Lower leg skin (tissue), 4 donors: ENCODE results near the gene DAPK2. TPM values are rescaled to one million over a fixed set of nuclear protein-coding genes. Genes with fewer than 3 reads are reported as not detected.
A peak's percentile ranks its signal among the peaks of the same experiment; 100 is the strongest.
"Not testable (repeated sequence)": the region's sequence is repeated elsewhere in the genome, so short reads cannot be mapped to it uniquely, and the experiment has no call there.

Experiments
- DNase-seq, 2 donors: peaks; one replicate each; pipeline ENCODE4 v3.0.0-alpha.2; 2019; ENCODE audit warnings: low spot score in 2 of 2
- H3K4me3 ChIP-seq: fragments of 200-600 bp; sonication (generic); 2 replicates; pipeline ENCODE4 v1.5.1; 2017; ENCODE audit warnings: mild to moderate bottlenecking, low read depth; ENCODE audit not compliant: poor library complexity, severe bottlenecking
- POLR2A ChIP-seq, 2 donors: fragments of 450-650 bp; IDR thresholded peaks; one replicate each; pipeline ENCODE4 v1.6.1; 2016 to 2017; ENCODE audit warnings: antibody characterized with exemption in 2 of 2, mild to moderate bottlenecking in 1 of 2, moderate library complexity in 1 of 2
- WGBS, 2 donors: methylation state at CpG; one replicate each; pipeline ENCODE4 v1.1.5; 2018; 5-methylcytosine and 5-hydroxymethylcytosine counted together
- intact Hi-C: fragments of 100-400 bp; cut with DNase I; formaldehyde crosslinking; loops from one replicate; pipeline ENCODE4 v1.15.0; 2023; ENCODE audit warnings: low total_unique reads
- total RNA-seq, 4 donors: library from RNA; depleted of rRNA; stranded (reverse); fragments of >200 nt; gene quantifications; one replicate each; pipeline ENCODE4 v1.1.0, GENCODE V29; 2016
- TF ChIP-seq, protein P1 (sequence below), 3 donors: fragments of 450-650 bp; IDR thresholded peaks; one replicate each; pipeline ENCODE4 v1.5.1; 2016; ENCODE audit warnings: antibody characterized with exemption in 3 of 3, mild to moderate bottlenecking in 3 of 3, moderate library complexity in 2 of 3

The DAPK2 gene
- total RNA-seq, 4 donors from 2014 or later = 10.9 to 27.5 (median 13.3) TPM

- no peak overlapping the region for H3K4me3 ChIP-seq
- intact Hi-C loops = no loop called here
- DNase-seq = no peak
- WGBS, 2 donors = 65 to 93% methylated on average over 4 to 26 of the region's 29 CpGs
- no peak for TF ChIP-seq POLR2A (IDR thresholded peaks at IDR 0.05)
- TF ChIP-seq, protein P1, sequence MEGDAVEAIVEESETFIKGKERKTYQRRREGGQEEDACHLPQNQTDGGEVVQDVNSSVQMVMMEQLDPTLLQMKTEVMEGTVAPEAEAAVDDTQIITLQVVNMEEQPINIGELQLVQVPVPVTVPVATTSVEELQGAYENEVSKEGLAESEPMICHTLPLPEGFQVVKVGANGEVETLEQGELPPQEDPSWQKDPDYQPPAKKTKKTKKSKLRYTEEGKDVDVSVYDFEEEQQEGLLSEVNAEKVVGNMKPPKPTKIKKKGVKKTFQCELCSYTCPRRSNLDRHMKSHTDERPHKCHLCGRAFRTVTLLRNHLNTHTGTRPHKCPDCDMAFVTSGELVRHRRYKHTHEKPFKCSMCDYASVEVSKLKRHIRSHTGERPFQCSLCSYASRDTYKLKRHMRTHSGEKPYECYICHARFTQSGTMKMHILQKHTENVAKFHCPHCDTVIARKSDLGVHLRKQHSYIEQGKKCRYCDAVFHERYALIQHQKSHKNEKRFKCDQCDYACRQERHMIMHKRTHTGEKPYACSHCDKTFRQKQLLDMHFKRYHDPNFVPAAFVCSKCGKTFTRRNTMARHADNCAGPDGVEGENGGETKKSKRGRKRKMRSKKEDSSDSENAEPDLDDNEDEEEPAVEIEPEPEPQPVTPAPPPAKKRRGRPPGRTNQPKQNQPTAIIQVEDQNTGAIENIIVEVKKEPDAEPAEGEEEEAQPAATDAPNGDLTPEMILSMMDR (IDR thresholded peaks at IDR 0.05) = no peak
Measured at GRCh38 chr15:64060716-64061115, 14.4 kb upstream of the DAPK2 start.

GRCh38 chr15:64059104-64059503 is 12.8 kb upstream of the DAPK2 start:
- DNase-seq, intact Hi-C loops, H3K4me3 ChIP-seq: not testable (repeated sequence)
- 93 to 96% methylated on average over 2 of the region's 2 CpGs for WGBS, 2 donors

- WGBS, 2 donors = 81 to 82% methylated on average over 5 of the region's 5 CpGs
- TF ChIP-seq, protein P1 (IDR thresholded peaks at IDR 0.05) = no peak
- TF ChIP-seq POLR2A (IDR thresholded peaks at IDR 0.05) = no peak
- no peak overlapping the region for H3K4me3 ChIP-seq
- intact Hi-C loops = no loop called here
- no peak for DNase-seq
Measured at GRCh38 chr15:64058279-64058678, 12.0 kb upstream of the DAPK2 start.

DNA sequence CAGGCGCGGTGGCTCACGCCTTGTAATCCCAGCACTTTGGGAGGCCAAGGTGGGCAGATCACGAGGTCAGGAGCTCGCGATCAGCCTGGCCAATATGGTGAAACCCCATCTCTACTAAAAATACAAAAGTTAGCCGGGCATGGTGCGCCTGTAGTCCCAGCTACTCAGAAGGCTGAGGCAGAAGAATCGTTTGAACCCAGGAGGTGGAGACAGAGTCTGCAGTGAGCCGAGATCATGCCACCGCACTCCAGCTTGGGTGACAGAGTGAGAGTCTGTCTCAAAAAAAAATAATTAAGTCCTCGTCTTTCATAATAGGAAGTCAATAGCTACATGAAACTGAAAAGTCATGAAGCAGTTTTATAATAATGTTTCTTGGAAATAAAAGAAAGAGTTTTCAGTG is 7.4 kb upstream of the DAPK2 start:
- WGBS, 2 donors = 85 to 88% methylated on average over 12 of the region's 12 CpGs
- intact Hi-C loops = not testable (repeated sequence)

GRCh38 chr15:64052925-64053491 is 6.7 kb upstream of the DAPK2 start:
- TF ChIP-seq, protein P1 (IDR thresholded peaks at IDR 0.05) = no peak
- no peak for TF ChIP-seq POLR2A (IDR thresholded peaks at IDR 0.05)
- no peak overlapping the region for H3K4me3 ChIP-seq
- 89 to 91% methylated on average over 5 of the region's 5 CpGs for WGBS, 2 donors
- DNase-seq = peak in 1 of 2 donors; percentile 50
- intact Hi-C loops = no loop called here

More for the DNA sequence above, 7.4 kb upstream of the DAPK2 start:
- H3K4me3 ChIP-seq = not testable (repeated sequence)
- peak in 1 of 2 donors; percentile 60 for DNase-seq

DNA sequence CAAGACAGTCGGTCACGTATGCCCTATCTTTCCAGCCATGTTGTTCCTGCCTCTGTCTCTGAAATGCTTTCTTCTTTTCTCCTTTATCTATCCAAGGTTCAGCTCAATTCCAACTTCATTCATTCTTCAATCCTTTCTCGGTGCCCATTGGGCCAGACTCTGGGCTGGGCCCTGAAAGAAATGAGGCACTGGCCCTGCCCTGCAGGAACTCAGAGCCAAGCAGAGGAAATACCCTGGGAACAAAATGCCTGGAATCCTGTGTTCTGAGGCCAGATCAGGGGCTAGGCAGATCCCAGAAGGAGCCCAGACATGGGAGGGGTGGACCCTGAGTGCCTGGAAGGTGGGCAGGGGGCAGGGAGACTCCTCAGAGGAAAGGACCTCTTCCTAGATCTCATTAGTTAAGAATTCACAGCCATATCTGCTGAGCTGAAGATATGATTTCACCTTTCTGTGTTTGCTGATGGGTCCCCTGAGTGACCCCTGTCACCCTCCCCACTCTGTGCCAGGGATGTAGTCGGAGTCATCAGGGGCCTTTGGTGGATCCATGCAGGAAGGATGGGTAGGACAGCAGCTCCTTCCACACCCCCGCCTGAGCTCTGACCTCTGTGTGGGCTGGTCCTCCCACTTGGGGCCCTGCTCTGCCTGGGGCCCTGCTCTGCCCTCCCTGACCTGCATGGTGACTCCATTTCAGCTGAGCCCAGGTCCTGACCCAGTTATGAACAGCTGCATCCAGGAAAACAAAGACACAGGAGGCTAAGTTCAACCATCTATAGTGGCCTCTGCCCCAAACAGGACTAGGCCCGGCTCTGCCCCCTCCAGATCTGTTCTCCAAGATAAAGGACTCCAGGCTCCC is 5.3 kb upstream of the DAPK2 start:
- 97% methylated on average over 5 of the region's 6 CpGs for WGBS, 2 donors
- TF ChIP-seq, protein P1 (IDR thresholded peaks at IDR 0.05) = no peak
- TF ChIP-seq POLR2A (IDR thresholded peaks at IDR 0.05) = no peak
- H3K4me3 ChIP-seq = no peak overlapping the region
- DNase-seq = peak in 1 of 2 donors; percentile 54
- intact Hi-C loops = no loop called here
